ENCODE results near the gene ZFAND3.

ZFAND3 gene

GRCh38 chr6:38133932-38134703, 314.6 kb downstream of the ZFAND3 start:
- DNase-seq (ENCODE audit: low read depth in 2 of 2), result no peak

GRCh38 chr6:38134704-38135088, 315.2 kb downstream of the ZFAND3 start:
- DNase-seq (ENCODE audit: low read depth in 2 of 2), result no peak

GRCh38 chr6:38136547-38136946, 317.0 kb downstream of the ZFAND3 start:
- DNase-seq (ENCODE audit: low read depth in 2 of 2), result no peak

- DNase-seq (ENCODE audit: low read depth in 2 of 2), result no peak
Measured at GRCh38 chr6:38137608-38138265, 318.2 kb downstream of the ZFAND3 start.

- no peak for DNase-seq (ENCODE audit: low read depth in 2 of 2)
Measured at GRCh38 chr6:38138374-38138773, 318.8 kb downstream of the ZFAND3 start.

GRCh38 chr6:38141085-38141484, 321.6 kb downstream of the ZFAND3 start:
- DNase-seq (ENCODE audit: low read depth in 2 of 2), result no peak

GRCh38 chr6:38141716-38142115, 322.2 kb downstream of the ZFAND3 start:
- DNase-seq (ENCODE audit: low read depth in 2 of 2), result no peak

GRCh38 chr6:38142178-38142902, 322.8 kb downstream of the ZFAND3 start:
- DNase-seq (ENCODE audit: low read depth in 2 of 2), result no peak

- no peak for DNase-seq (ENCODE audit: low read depth in 2 of 2)
Measured at GRCh38 chr6:38143191-38144150, 323.9 kb downstream of the ZFAND3 start.

GRCh38 chr6:38144365-38144945, 324.9 kb downstream of the ZFAND3 start:
- DNase-seq (ENCODE audit: low read depth in 2 of 2), result no peak

- no peak for DNase-seq (ENCODE audit: low read depth in 2 of 2)
Measured at GRCh38 chr6:38146021-38146733, 326.6 kb downstream of the ZFAND3 start.

- DNase-seq (ENCODE audit: low read depth in 2 of 2), result no peak
Measured at GRCh38 chr6:38146734-38147027, 327.2 kb downstream of the ZFAND3 start.

- no peak for DNase-seq (ENCODE audit: low read depth in 2 of 2)
Measured at GRCh38 chr6:38148606-38149005, 329.1 kb downstream of the ZFAND3 start.

GRCh38 chr6:38149531-38149930, 330.0 kb downstream of the ZFAND3 start:
- DNase-seq (ENCODE audit: low read depth in 2 of 2), result no peak

GRCh38 chr6:38150021-38150420, 330.5 kb downstream of the ZFAND3 start:
- DNase-seq (ENCODE audit: low read depth in 2 of 2), result no peak

GRCh38 chr6:38150681-38151296, 331.3 kb downstream of the ZFAND3 start:
- no peak for DNase-seq (ENCODE audit: low read depth in 2 of 2)

- no peak for DNase-seq (ENCODE audit: low read depth in 2 of 2)
Measured at GRCh38 chr6:38151580-38152500, 332.3 kb downstream of the ZFAND3 start.

- DNase-seq (ENCODE audit: low read depth in 2 of 2), result no peak
Measured at GRCh38 chr6:38152620-38153019, 333.1 kb downstream of the ZFAND3 start.

GRCh38 chr6:38153076-38153797, 333.7 kb downstream of the ZFAND3 start:
- no peak for DNase-seq (ENCODE audit: low read depth in 2 of 2)

Measured in stimulated activated CD8-positive, alpha-beta memory T cell treated with anti-CD3 and anti-CD28 coated beads, Interleukin-15, amount 100 ng/mL, for 48 hours (primary cell).